LNCaP clone FGC (cell line): ENCODE results near the gene ANKFN1.

Experiments used
- DNase-seq: peaks from one replicate; pipeline ENCODE4 v3.0.0-alpha.2; 2011; ENCODE audit warnings: low read depth
- H3K4me3 ChIP-seq: 2 replicates; pipeline ENCODE4 v1.5.1; 2011; ENCODE audit warnings: mild to moderate bottlenecking, low read depth, low read length, control low read depth
- TF ChIP-seq, protein P1 (sequence below): IDR thresholded peaks from 2 replicates; pipeline ENCODE4 v1.5.1; 2012; ENCODE audit warnings: mild to moderate bottlenecking; ENCODE audit not compliant: control insufficient read depth, insufficient read depth; ENCODE audit errors: extremely low read depth

ANKFN1 gene

DNA sequence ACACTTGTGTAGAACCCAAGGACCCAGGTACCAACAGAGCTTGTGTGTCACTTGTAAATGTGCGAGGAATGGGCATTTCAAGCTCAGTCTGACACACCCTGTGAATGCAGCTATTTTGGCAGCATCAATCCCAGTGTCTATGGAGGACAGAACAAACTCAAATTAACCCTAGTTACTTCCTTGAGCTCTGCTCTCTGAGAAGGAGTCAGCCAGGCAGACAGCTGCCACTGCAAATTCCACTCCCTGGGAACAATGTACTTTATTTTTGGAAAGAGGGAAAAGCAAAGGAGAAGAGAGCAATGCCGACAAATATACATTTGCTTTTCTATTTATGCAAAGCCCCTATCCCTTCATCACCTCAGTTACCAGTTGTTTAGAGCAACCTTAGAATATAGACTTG, 391.8 kb downstream of the ANKFN1 start:
- TF ChIP-seq, protein P1, sequence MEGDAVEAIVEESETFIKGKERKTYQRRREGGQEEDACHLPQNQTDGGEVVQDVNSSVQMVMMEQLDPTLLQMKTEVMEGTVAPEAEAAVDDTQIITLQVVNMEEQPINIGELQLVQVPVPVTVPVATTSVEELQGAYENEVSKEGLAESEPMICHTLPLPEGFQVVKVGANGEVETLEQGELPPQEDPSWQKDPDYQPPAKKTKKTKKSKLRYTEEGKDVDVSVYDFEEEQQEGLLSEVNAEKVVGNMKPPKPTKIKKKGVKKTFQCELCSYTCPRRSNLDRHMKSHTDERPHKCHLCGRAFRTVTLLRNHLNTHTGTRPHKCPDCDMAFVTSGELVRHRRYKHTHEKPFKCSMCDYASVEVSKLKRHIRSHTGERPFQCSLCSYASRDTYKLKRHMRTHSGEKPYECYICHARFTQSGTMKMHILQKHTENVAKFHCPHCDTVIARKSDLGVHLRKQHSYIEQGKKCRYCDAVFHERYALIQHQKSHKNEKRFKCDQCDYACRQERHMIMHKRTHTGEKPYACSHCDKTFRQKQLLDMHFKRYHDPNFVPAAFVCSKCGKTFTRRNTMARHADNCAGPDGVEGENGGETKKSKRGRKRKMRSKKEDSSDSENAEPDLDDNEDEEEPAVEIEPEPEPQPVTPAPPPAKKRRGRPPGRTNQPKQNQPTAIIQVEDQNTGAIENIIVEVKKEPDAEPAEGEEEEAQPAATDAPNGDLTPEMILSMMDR = no peak
- H3K4me3 ChIP-seq = no peak overlapping the region
- DNase-seq = no peak

DNA sequence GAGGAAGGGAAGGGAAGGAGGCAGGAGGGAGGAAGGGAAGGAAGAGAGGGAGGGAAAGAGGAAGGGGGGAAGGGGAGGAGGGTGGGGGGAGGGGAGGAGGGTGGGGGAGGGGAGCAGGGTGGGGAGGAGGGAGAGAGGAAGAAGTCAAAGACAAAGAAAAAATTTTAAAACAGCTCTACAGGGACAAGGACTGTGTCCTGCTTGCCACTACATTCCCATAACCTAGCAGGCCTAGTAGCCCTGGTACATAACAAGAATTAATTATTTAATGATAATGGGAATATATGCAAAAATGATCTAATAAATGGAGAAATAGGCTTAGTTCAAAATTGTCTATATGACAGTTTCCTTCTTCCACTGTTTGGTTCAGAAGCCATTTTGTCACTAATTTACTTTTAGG, 392.7 kb downstream of the ANKFN1 start:
- DNase-seq = no peak
- H3K4me3 ChIP-seq = no peak overlapping the region
- TF ChIP-seq, protein P1 = no peak

DNA sequence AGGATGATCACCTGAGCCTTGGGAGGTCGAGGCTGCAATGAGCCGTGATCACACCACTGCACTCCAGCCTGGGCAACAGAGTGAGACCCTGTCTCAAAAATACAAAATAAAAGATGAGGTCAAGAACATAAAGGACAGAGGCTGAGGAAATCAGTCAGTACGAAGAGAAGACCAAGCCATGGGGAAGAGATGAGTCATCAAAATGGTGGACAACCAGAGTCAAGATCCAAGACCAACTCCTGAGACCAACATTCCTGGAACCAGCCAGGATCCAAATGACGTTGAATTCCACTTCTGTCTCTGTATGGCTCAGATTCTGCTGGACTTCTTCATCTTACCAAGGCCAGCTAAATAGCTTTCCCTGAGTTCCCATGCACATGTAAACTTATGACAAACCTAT, 395.4 kb downstream of the ANKFN1 start:
- no peak for DNase-seq
- TF ChIP-seq, protein P1 = no peak
- no peak overlapping the region for H3K4me3 ChIP-seq

DNA sequence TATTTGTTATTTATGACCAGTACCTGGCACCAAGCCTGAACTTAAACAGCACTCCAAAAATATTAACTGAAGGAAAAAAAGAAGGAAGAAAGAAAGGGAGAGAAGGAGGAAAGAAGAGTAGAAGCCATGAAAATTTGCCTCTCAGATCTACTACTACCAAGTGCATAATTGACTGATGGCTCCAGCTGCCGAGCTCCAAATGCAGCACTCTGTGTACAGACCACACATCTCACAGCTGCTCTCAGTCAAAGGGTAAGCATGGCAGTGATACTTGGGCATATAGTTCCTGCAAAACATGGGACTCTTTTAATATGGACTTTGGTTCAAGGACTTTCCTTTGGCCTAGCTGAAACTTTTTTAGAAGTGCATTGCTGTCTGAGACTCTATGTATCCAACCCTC, 396.2 kb downstream of the ANKFN1 start:
- no peak overlapping the region for H3K4me3 ChIP-seq
- DNase-seq = no peak
- TF ChIP-seq, protein P1 = no peak

DNA sequence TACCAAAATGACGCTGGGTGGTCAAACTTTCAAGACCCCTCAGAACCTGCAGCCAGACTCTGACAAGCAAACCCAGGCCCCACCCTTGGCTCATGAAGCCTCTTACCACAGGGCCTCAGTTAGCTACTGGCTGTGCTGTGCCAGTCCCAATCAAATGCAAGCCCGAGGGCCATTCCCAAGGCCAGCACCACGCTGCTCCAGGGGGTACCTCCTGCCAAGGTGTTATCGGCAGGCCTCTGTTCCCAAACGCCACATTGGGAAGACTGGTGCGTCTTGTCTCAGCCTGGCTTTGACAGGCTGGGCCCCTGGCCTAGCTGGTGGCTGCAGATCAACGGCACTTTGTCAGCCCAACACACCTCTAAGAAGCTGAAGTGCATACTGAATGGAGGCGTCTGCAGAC, 404.4 kb downstream of the ANKFN1 start:
- DNase-seq = no peak
- TF ChIP-seq, protein P1 = no peak

DNA sequence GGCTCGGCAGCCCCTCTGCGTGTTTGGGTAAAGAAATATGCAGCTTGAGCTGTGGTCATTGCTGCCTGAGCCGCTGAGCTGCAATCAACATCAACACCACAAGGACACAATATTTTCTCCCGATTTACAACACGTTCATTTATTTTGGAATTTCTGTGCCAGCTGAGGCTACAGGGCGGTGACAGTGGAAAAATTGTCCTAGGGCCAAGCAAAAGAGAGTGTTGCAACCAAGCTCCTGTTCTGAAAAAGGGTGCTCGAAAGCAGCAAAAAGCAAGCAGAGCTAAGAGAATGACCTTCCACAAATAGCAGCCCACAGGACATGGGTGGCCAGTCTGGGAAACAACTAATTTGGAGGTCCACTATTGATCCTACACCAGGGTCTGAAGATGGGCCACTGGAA, 404.8 kb downstream of the ANKFN1 start:
- TF ChIP-seq, protein P1 = no peak
- no peak for DNase-seq
- no peak overlapping the region for H3K4me3 ChIP-seq

More for the DNA sequence above, 404.4 kb downstream of the ANKFN1 start:
- H3K4me3 ChIP-seq = no peak overlapping the region
